Central memory CD8-positive, alpha-beta T cell (primary cell): ENCODE results near the gene FAM110D.

Experiments
- ATAC-seq: fragments of 150-1000 bp; cut with Tn5 transposase; replicated peaks from 2 replicates; pipeline ENCODE4 v1.10.0; 2022; ENCODE audit warnings: mild to moderate bottlenecking, moderate FRiP score, moderate number of reproducible peaks; ENCODE audit not compliant: poor library complexity, severe bottlenecking; ENCODE audit errors: extremely low read depth
- DNase-seq, 2 donors: peaks; one replicate each; pipeline ENCODE4 v3.0.0; 2021; ENCODE audit warnings: low spot score in 2 of 2
- H3K27ac Mint-ChIP-seq: one replicate; pipeline ENCODE4 v1.8.0; 2022; ENCODE audit warnings: low read depth, mild to moderate bottlenecking, moderate library complexity, mixed read lengths
- H3K27me3 Mint-ChIP-seq: one replicate; pipeline ENCODE4 v1.8.0; 2022; ENCODE audit warnings: mixed read lengths
- H3K36me3 Mint-ChIP-seq: one replicate; pipeline ENCODE4 v1.8.0; 2022; ENCODE audit warnings: mild to moderate bottlenecking, moderate library complexity, mixed read lengths; ENCODE audit not compliant: insufficient read depth
- H3K4me1 Mint-ChIP-seq: one replicate; pipeline ENCODE4 v1.8.0; 2022; ENCODE audit warnings: mixed read lengths
- H3K4me3 Mint-ChIP-seq: one replicate; pipeline ENCODE4 v1.8.0; 2022; ENCODE audit warnings: mild to moderate bottlenecking, moderate library complexity, mixed read lengths
- H3K9me3 Mint-ChIP-seq: one replicate; pipeline ENCODE4 v1.8.0; 2022; ENCODE audit warnings: mixed read lengths

The FAM110D gene

GRCh38 chr1:26171084-26172072 lies 12.5 kb downstream of the FAM110D start, which contains the start of gene ZNF593OS:
ZNF593OS (minus strand) TSS chr1:26171832; CDS start chr1:26171661, 171 bp downstream.
- Mint-ChIP-seq H3K27ac (no peak within 1 kb of the TSS), H3K36me3 (peaks cover 7% of the 10 kb centered on the region)

GRCh38 chr1:26175346-26175745 lies 16.5 kb downstream of the FAM110D start:
- H3K27me3 Mint-ChIP-seq: no peaks in the 10 kb centered on the region
- DNase-seq (no peak), ATAC-seq (no peak)
- no peak overlapping the region for H3K27ac Mint-ChIP-seq
- no peak overlapping the region for H3K4me3 Mint-ChIP-seq
- H3K36me3 Mint-ChIP-seq: peaks cover 4% of the 10 kb centered on the region
- no peaks in the 10 kb centered on the region for H3K9me3 Mint-ChIP-seq
- peaks cover 10% of the 10 kb centered on the region for H3K4me1 Mint-ChIP-seq

More at GRCh38 chr1:26171084-26172072, 12.5 kb downstream of the FAM110D start, which contains the start of gene ZNF593OS:
- Mint-ChIP-seq H3K4me1 (peaks cover 26% of the 10 kb centered on the region), H3K27me3 (no peaks in the 10 kb centered on the region), H3K4me3 (peak within 1 kb of the TSS; percentile 87), H3K9me3 (no peaks in the 10 kb centered on the region)
- no peak for DNase-seq
- no peak for ATAC-seq

DNA sequence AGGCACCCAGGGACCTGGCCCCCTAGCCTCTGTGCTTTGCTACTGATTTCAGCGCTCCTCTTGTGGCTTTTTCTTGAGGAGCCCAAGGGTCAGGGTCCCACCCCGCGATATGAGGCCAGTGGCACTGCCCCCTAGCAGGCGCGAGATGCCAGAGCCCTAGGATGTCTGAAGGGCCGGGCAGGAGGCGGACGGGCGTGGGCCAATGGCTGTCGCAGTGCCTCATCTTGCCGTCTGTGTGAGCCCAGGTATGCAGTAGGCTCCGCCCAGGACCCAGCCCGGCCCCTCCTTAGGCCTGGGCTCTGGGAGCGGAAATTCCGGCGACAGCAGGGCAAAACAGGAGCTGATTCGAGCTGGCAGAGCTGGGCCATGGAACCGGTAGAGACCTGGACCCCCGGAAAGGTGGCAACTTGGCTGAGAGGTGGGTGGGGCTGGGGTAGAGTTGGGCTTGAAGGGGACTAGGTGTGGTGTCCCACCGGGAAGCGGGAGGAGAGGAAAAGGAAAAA lies 18.4 kb downstream of the FAM110D start, which contains the start of gene CNKSR1:
CNKSR1 (plus strand) TSS at position 310 of the 503 bp plus-strand sequence; CDS start at position 367, 57 bp downstream.
- no peaks in the 10 kb centered on the region for H3K4me1 Mint-ChIP-seq
- H3K36me3 Mint-ChIP-seq: no peaks in the 10 kb centered on the region
- H3K27ac Mint-ChIP-seq: no peak within 1 kb of the TSS
- H3K9me3 Mint-ChIP-seq: no peaks in the 10 kb centered on the region
- H3K4me3 Mint-ChIP-seq: no peak within 1 kb of the TSS
- H3K27me3 Mint-ChIP-seq: no peaks in the 10 kb centered on the region
- ATAC-seq (no peak), DNase-seq (no peak)

GRCh38 chr1:26180010-26180506 lies 21.2 kb downstream of the FAM110D start:
- Mint-ChIP-seq H3K9me3 (no peaks in the 10 kb centered on the region), H3K27ac (no peak overlapping the region), H3K36me3 (no peaks in the 10 kb centered on the region), H3K4me3 (no peak overlapping the region), H3K27me3 (no peaks in the 10 kb centered on the region), H3K4me1 (no peaks in the 10 kb centered on the region)
- DNase-seq (no peak), ATAC-seq (no peak)

GRCh38 chr1:26181586-26182382 lies 22.9 kb downstream of the FAM110D start:
- Mint-ChIP-seq H3K4me1 (no peaks in the 10 kb centered on the region), H3K27ac (peak overlapping the region; percentile 54), H3K27me3 (no peaks in the 10 kb centered on the region), H3K36me3 (no peaks in the 10 kb centered on the region), H3K4me3 (no peak overlapping the region), H3K9me3 (no peaks in the 10 kb centered on the region)
- ATAC-seq (no peak), DNase-seq (no peak)

DNA sequence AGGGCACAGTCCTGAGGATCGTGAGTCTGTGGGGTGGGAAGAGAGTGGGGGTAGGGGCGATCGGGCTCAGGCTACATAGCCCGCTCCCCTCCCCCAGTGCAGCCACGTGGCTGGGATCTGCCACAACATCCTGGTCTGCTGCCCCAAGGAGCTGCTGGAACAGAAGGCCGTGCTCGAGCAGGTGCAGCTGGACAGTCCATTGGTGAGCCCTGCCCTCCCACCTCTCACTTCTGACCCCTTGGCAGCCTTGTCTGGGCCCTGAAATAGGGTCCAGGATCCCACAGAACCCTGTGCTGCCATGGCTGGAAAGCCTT lies 23.5 kb downstream of the FAM110D start:
- no peaks in the 10 kb centered on the region for H3K9me3 Mint-ChIP-seq
- no peaks in the 10 kb centered on the region for H3K4me1 Mint-ChIP-seq
- no peak overlapping the region for H3K4me3 Mint-ChIP-seq
- peak overlapping the region; percentile 54 for H3K27ac Mint-ChIP-seq
- H3K36me3 Mint-ChIP-seq: no peaks in the 10 kb centered on the region
- ATAC-seq (no peak), DNase-seq (no peak)
- H3K27me3 Mint-ChIP-seq: no peaks in the 10 kb centered on the region

GRCh38 chr1:26184086-26184485 lies 25.2 kb downstream of the FAM110D start:
- no peaks in the 10 kb centered on the region for H3K27me3 Mint-ChIP-seq
- ATAC-seq (no peak), DNase-seq (no peak)
- no peak overlapping the region for H3K4me3 Mint-ChIP-seq
- no peak overlapping the region for H3K27ac Mint-ChIP-seq
- H3K36me3 Mint-ChIP-seq: no peaks in the 10 kb centered on the region
- no peaks in the 10 kb centered on the region for H3K4me1 Mint-ChIP-seq
- no peaks in the 10 kb centered on the region for H3K9me3 Mint-ChIP-seq

GRCh38 chr1:26184883-26185282 lies 26.0 kb downstream of the FAM110D start:
- Mint-ChIP-seq H3K9me3 (no peaks in the 10 kb centered on the region), H3K27me3 (no peaks in the 10 kb centered on the region), H3K4me1 (no peaks in the 10 kb centered on the region), H3K27ac (no peak overlapping the region), H3K36me3 (no peaks in the 10 kb centered on the region), H3K4me3 (no peak overlapping the region)
- ATAC-seq (no peak), DNase-seq (no peak)

- ATAC-seq (no peak), DNase-seq (no peak)
- Mint-ChIP-seq H3K27me3 (no peaks in the 10 kb centered on the region), H3K36me3 (no peaks in the 10 kb centered on the region), H3K27ac (no peak overlapping the region), H3K4me3 (no peak overlapping the region), H3K4me1 (peaks cover 9% of the 10 kb centered on the region), H3K9me3 (no peaks in the 10 kb centered on the region)
Measured at GRCh38 chr1:26187882-26188281, 29.0 kb downstream of the FAM110D start.

GRCh38 chr1:26188477-26188876 lies 29.6 kb downstream of the FAM110D start:
- Mint-ChIP-seq H3K27me3 (no peaks in the 10 kb centered on the region), H3K9me3 (no peaks in the 10 kb centered on the region), H3K4me3 (no peak overlapping the region), H3K36me3 (no peaks in the 10 kb centered on the region), H3K27ac (no peak overlapping the region), H3K4me1 (peaks cover 9% of the 10 kb centered on the region)
- ATAC-seq (no peak), DNase-seq (no peak)

GRCh38 chr1:26189331-26189730 lies 30.5 kb downstream of the FAM110D start:
- Mint-ChIP-seq H3K4me3 (no peak overlapping the region), H3K4me1 (peaks cover 9% of the 10 kb centered on the region), H3K27ac (no peak overlapping the region), H3K36me3 (no peaks in the 10 kb centered on the region), H3K9me3 (no peaks in the 10 kb centered on the region), H3K27me3 (no peaks in the 10 kb centered on the region)
- DNase-seq: no peak
- no peak for ATAC-seq

GRCh38 chr1:26189751-26190275 lies 30.9 kb downstream of the FAM110D start:
- no peak overlapping the region for H3K27ac Mint-ChIP-seq
- no peak overlapping the region for H3K4me3 Mint-ChIP-seq
- no peaks in the 10 kb centered on the region for H3K36me3 Mint-ChIP-seq
- H3K27me3 Mint-ChIP-seq: no peaks in the 10 kb centered on the region
- H3K4me1 Mint-ChIP-seq: peaks cover 9% of the 10 kb centered on the region
- ATAC-seq: no peak
- no peak for DNase-seq
- no peaks in the 10 kb centered on the region for H3K9me3 Mint-ChIP-seq
